Lung (tissue), 12 donors: ENCODE results near the gene ABCC10. TPM values are rescaled to one million over a fixed set of nuclear protein-coding genes. Genes with fewer than 3 reads are reported as not detected.

ENCODE experiments used
- ATAC-seq: fragments of 200-7000 bp; cut with Tn5 transposase; one replicate; pipeline ENCODE4 v1.9.1; 2020; ENCODE audit warnings: moderate number of reproducible peaks; ENCODE audit not compliant: insufficient read depth, low FRiP score
- DNase-seq, 3 donors: peaks; one replicate each; pipeline ENCODE4 v3.0.0-alpha.2; 2013 to 2017
- H3K27ac ChIP-seq, 2 donors: one replicate each; pipeline ENCODE4 v1.5.1; 2013; ENCODE audit warnings: mild to moderate bottlenecking in 2 of 2, moderate library complexity in 2 of 2, control low read depth in 1 of 2, inconsistent platforms in 1 of 2, low read depth in 1 of 2, low read length in 1 of 2
- H3K27me3 ChIP-seq, 3 donors: one replicate each; pipeline ENCODE4 v1.5.1; 2013; ENCODE audit warnings: low read length in 2 of 3; ENCODE audit not compliant: control insufficient read depth in 3 of 3, insufficient read depth in 3 of 3
- H3K36me3 ChIP-seq, 4 donors: one replicate each; pipeline ENCODE4 v1.5.1; 2013; ENCODE audit warnings: low read length in 4 of 4, mild to moderate bottlenecking in 1 of 4, moderate library complexity in 1 of 4; ENCODE audit not compliant: control insufficient read depth in 4 of 4, insufficient read depth in 4 of 4
- H3K4me1 ChIP-seq, 5 donors: one replicate each; pipeline ENCODE4 v1.5.1; 2013; ENCODE audit warnings: low read length in 5 of 5, mild to moderate bottlenecking in 2 of 5, moderate library complexity in 1 of 5; ENCODE audit not compliant: control insufficient read depth in 5 of 5, insufficient read depth in 5 of 5
- H3K4me3 ChIP-seq: one replicate; pipeline ENCODE4 v1.5.1; 2013; ENCODE audit warnings: mild to moderate bottlenecking, control low read depth, moderate library complexity
- H3K9ac ChIP-seq, 2 donors: one replicate each; pipeline ENCODE4 v1.5.1; 2013; ENCODE audit warnings: low read length in 2 of 2, control low read depth in 1 of 2; ENCODE audit not compliant: insufficient read depth in 1 of 2
- H3K9me3 ChIP-seq, 4 donors: one replicate each; pipeline ENCODE4 v1.5.1; 2013; ENCODE audit warnings: low read length in 3 of 4, mild to moderate bottlenecking in 1 of 4, moderate library complexity in 1 of 4; ENCODE audit not compliant: control insufficient read depth in 4 of 4, insufficient read depth in 3 of 4
- CTCF ChIP-seq: IDR thresholded peaks from 2 replicates; pipeline ENCODE4 v1.5.1; 2012; ENCODE audit warnings: mild to moderate bottlenecking; ENCODE audit errors: control extremely low read depth, extremely low read depth
- WGBS, 2 donors: extraction: QIAGEN DNeasy Blood & Tissue Kit; methylation state at CpG; one replicate each; pipeline ENCODE4 v1.1.7; 2013; 5-methylcytosine and 5-hydroxymethylcytosine counted together
- polyA plus RNA-seq, 2 donors: library from polyadenylated mRNA; stranded (reverse); fragments of 200-250 nt; gene quantifications; one replicate each; pipeline ENCODE4 v1.2.1, GENCODE V29; 2013
- total RNA-seq, 2 donors: library from RNA; depleted of rRNA in 1 of 2; stranded (reverse); fragments of >200 nt in 1 of 2; gene quantifications; one replicate each; pipeline ENCODE4 v1.2.1, GENCODE V29; 2014 to 2021
- donor health status: control.
- donor health status: control.
- donor health status: Bipolar disorder and iron deficiency.
- donor health status: healthy.
- donor health status: DM: yes; HTN: yes; CAD: no.

Gene ABCC10
- total and polyA plus RNA-seq, 4 donors: 15.7 to 43.3 (median 26.2) TPM

- DNase-seq (no peak), ATAC-seq (no peak)
- no peak for TF ChIP-seq CTCF
- no peak overlapping the region for H3K27ac ChIP-seq
- H3K9ac ChIP-seq: no peak overlapping the region
- no peaks in the 10 kb centered on the region for H3K9me3 ChIP-seq
- peaks cover 0 to 5% (median 0%) of the 10 kb centered on the region in 5 donors for H3K4me1 ChIP-seq
- H3K36me3 ChIP-seq: no peaks in the 10 kb centered on the region
- no peak overlapping the region for H3K4me3 ChIP-seq
- 93 to 96% methylated on average over 7 of the region's 7 CpGs for WGBS, 2 donors
- H3K27me3 ChIP-seq: no peaks in the 10 kb centered on the region
Observed at GRCh38 chr6:43469947-43470346, 42.6 kb downstream of the ABCC10 start.

- Histone ChIP-seq H3K9ac (no peak overlapping the region), H3K4me1 (peaks cover 0 to 5% (median 0%) of the 10 kb centered on the region in 5 donors), H3K9me3 (no peaks in the 10 kb centered on the region), H3K4me3 (no peak overlapping the region), H3K27ac (no peak overlapping the region), H3K27me3 (no peaks in the 10 kb centered on the region), H3K36me3 (no peaks in the 10 kb centered on the region)
- WGBS, 2 donors: 62 to 67% methylated on average over 1 of the region's 1 CpG
- DNase-seq: no peak
- ATAC-seq: no peak
- no peak for TF ChIP-seq CTCF
Observed at GRCh38 chr6:43471399-43471798, 44.1 kb downstream of the ABCC10 start.

- DNase-seq (no peak), ATAC-seq (no peak)
- H3K9me3 ChIP-seq: no peaks in the 10 kb centered on the region
- WGBS, 2 donors: 96 to 98% methylated on average over 4 of the region's 4 CpGs
- no peak overlapping the region for H3K27ac ChIP-seq
- H3K9ac ChIP-seq: no peak overlapping the region
- TF ChIP-seq CTCF: no peak
- H3K4me1 ChIP-seq: peaks cover 0 to 5% (median 4%) of the 10 kb centered on the region in 5 donors
- H3K36me3 ChIP-seq: no peaks in the 10 kb centered on the region
- H3K27me3 ChIP-seq: no peaks in the 10 kb centered on the region
- H3K4me3 ChIP-seq: no peak overlapping the region
Observed at GRCh38 chr6:43472515-43472914, 45.2 kb downstream of the ABCC10 start.

GRCh38 chr6:43475516-43475915 lies 48.2 kb downstream of the ABCC10 start:
- TF ChIP-seq CTCF: no peak
- no peak overlapping the region for H3K4me3 ChIP-seq
- peaks cover 4 to 17% (median 10%) of the 10 kb centered on the region in 5 donors for H3K4me1 ChIP-seq
- 89 to 93% methylated on average over 6 of the region's 6 CpGs for WGBS, 2 donors
- H3K27me3 ChIP-seq: no peaks in the 10 kb centered on the region
- DNase-seq (no peak), ATAC-seq (no peak)
- H3K36me3 ChIP-seq: no peaks in the 10 kb centered on the region
- H3K9ac ChIP-seq: no peak overlapping the region
- H3K9me3 ChIP-seq: no peaks in the 10 kb centered on the region
- no peak overlapping the region for H3K27ac ChIP-seq
